SH-SY5Y (cell line): ENCODE data around the gene SMG9.

Experiments
- GATA2 ChIP-seq: IDR thresholded peaks from 2 replicates; pipeline ENCODE4 v1.6.1; 2011; ENCODE audit warnings: mild to moderate bottlenecking, low read depth, low read length
- GATA3 ChIP-seq: IDR thresholded peaks from 2 replicates; pipeline ENCODE4 v1.6.1; 2011; ENCODE audit warnings: low read depth, mild to moderate bottlenecking, low read length, moderate library complexity

DNA sequence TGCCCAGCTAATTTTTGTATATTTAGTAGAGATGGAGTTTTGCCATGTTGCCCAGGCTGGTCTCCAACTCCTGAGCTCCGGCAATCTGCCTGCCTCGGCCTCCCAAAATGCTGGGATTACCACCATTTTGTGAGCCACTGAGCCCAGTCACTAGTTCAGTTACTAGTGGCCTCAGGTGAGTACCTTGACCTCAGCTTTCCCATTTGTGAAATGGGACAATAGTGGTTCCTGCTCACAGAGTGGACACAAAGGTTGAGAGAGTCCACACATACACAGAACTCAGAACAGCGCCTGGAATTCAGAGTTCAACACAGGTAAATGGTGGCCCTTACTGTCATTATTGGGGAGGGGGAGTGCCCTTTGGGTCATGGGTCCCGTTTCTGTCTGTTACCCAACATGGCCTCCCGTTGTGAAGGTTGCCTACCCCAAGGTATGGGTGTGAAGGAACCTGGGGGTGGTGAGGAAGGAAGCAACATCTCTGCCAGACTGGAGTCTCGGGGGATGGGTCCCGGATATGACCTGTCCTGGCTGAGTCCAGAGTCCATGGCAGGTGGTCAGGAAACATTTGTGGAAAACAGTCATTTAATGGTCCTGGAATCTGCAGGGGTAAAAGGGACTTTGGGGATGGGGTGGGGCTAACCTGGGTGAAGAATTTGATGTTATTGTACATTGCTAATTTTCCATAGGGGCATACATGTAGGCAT is 50.6 kb downstream of the SMG9 start:
- TF ChIP-seq GATA2 = no peak
- TF ChIP-seq GATA3 = no peak
